Small intestine (tissue), 7 donors: ENCODE data around the gene SLC39A11. TPM values are rescaled to one million over a fixed set of nuclear protein-coding genes. Genes with fewer than 3 reads are reported as not detected.

Experiments used
- DNase-seq, 2 donors: peaks; one replicate each; pipeline versions ENCODE4 v3.0.0 to v3.0.0-alpha.2; 2013
- FAIRE-seq: peaks from 2 replicates; lab custom pipeline; 2012; peaks lifted over from hg19 to GRCh38; lab: Jason Lieb, UNC
- H3K27ac ChIP-seq, 3 donors: one replicate each; pipeline ENCODE4 v1.5.1; 2013; ENCODE audit warnings: low read length in 2 of 3, mild to moderate bottlenecking in 2 of 3, control low read depth in 1 of 3, inconsistent platforms in 1 of 3, low read depth in 1 of 3, moderate library complexity in 1 of 3
- H3K27me3 ChIP-seq, 3 donors: one replicate each; pipeline ENCODE4 v1.6.1; 2013; ENCODE audit warnings: low read length in 3 of 3, inconsistent platforms in 1 of 3; ENCODE audit not compliant: control insufficient read depth in 3 of 3, insufficient read depth in 3 of 3
- H3K36me3 ChIP-seq, 3 donors: one replicate each; pipeline ENCODE4 v1.6.1; 2013; ENCODE audit warnings: low read length in 3 of 3, inconsistent platforms in 1 of 3, low read depth in 1 of 3, mild to moderate bottlenecking in 1 of 3, moderate library complexity in 1 of 3; ENCODE audit not compliant: control insufficient read depth in 3 of 3, insufficient read depth in 2 of 3
- H3K4me1 ChIP-seq, 3 donors: one replicate each; pipeline ENCODE4 v1.6.1; 2013; ENCODE audit warnings: low read length in 2 of 3, inconsistent platforms in 1 of 3, low read depth in 1 of 3, mild to moderate bottlenecking in 1 of 3, moderate library complexity in 1 of 3; ENCODE audit not compliant: control insufficient read depth in 3 of 3, insufficient read depth in 2 of 3
- H3K4me3 ChIP-seq, 3 donors: one replicate each; pipeline ENCODE4 v1.5.1; 2013; ENCODE audit warnings: low read length in 3 of 3, control low read depth in 1 of 3, inconsistent platforms in 1 of 3, low read depth in 1 of 3, mild to moderate bottlenecking in 1 of 3, moderate library complexity in 1 of 3
- H3K9me3 ChIP-seq, 2 donors: one replicate each; pipeline ENCODE4 v1.6.1; 2013; ENCODE audit warnings: low read depth in 1 of 2, low read length in 1 of 2; ENCODE audit not compliant: control insufficient read depth in 2 of 2, insufficient read depth in 1 of 2
- WGBS, 3 donors: extraction: QIAGEN DNeasy Blood & Tissue Kit; methylation state at CpG; one replicate each; pipeline ENCODE4 v1.1.7; 2013; 5-methylcytosine and 5-hydroxymethylcytosine counted together
- polyA plus RNA-seq, 4 donors: library from polyadenylated mRNA; stranded (reverse) in 3 of 4; unstranded in 1 of 4; fragments of 200-250 nt in 3 of 4; fragments of 120-200 nt in 1 of 4; gene quantifications; one replicate each; pipeline versions ENCODE4 v1.2.1 to v1.2.3, GENCODE V29; 2013
- donor health status: healthy with polysubstance abuse.
- donor health status: control.
- donor health status: control.
- donor health status: Bipolar disorder and iron deficiency.
- donor health status: healthy.

SLC39A11 gene
- polyA plus RNA-seq, 4 donors, result 2.7 to 53.7 (median 11.3) TPM

DNA sequence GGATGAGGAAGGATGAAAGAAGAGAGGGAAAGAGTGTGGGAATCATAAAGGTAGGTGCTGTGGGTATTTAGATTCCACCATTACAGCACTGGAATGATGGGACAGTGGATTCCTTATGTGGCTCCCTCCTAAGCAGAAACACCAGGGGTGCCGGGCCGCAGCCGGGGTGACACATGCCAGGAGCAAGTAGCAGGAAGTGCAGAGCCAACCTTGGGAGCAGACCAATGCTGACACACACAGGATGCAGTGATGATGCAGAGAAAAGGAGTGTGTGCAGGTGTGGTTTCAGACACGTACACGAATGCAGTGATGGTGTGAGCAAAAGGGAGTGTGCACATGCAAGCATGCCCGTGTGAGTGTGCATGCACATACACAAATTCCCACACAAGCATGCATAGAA lies 338.0 kb downstream of the SLC39A11 start:
- 87 to 95% (median 92%) methylated on average over 6 of the region's 6 CpGs for WGBS, 3 donors
- Histone ChIP-seq H3K27me3 (no peaks in the 10 kb centered on the region), H3K9me3 (peaks cover 0 to 5% of the 10 kb centered on the region in 2 donors), H3K4me1 (peaks cover 0 to 4% (median under 1%) of the 10 kb centered on the region in 3 donors), H3K4me3 (no peak overlapping the region), H3K36me3 (no peaks in the 10 kb centered on the region), H3K27ac (no peak overlapping the region)
- FAIRE-seq, result no peak
- DNase-seq, result no peak

DNA sequence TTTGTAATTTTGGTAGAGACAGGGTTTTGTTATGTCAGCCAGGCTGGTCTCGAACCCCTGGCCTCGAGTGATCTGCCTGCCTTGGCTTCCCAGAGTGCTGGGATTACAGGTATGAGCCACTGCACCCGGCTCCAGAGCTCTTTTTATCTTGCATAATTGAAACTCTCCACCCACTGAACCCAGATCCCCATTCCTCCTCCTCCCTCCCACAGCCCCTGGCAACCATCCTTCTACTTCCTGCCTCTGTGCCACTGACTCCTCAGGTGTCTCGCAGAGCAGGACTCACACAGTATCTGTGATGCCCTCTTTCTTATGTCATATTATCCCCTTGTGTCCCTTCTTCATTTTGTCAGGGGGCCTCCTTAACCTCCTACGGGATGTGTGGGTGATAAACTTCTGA lies 340.7 kb downstream of the SLC39A11 start:
- FAIRE-seq (no peak), DNase-seq (no peak)
- H3K9me3 ChIP-seq, result peaks cover 0 to 5% of the 10 kb centered on the region in 2 donors
- H3K36me3 ChIP-seq, result peaks cover 0 to 2% (median 0%) of the 10 kb centered on the region in 3 donors
- no peak overlapping the region for H3K27ac ChIP-seq
- 59 to 70% (median 65%) methylated on average over 5 of the region's 5 CpGs for WGBS, 3 donors
- peaks cover 4 to 17% (median 4%) of the 10 kb centered on the region in 3 donors for H3K4me1 ChIP-seq
- no peaks in the 10 kb centered on the region for H3K27me3 ChIP-seq
- H3K4me3 ChIP-seq, result no peak overlapping the region

DNA sequence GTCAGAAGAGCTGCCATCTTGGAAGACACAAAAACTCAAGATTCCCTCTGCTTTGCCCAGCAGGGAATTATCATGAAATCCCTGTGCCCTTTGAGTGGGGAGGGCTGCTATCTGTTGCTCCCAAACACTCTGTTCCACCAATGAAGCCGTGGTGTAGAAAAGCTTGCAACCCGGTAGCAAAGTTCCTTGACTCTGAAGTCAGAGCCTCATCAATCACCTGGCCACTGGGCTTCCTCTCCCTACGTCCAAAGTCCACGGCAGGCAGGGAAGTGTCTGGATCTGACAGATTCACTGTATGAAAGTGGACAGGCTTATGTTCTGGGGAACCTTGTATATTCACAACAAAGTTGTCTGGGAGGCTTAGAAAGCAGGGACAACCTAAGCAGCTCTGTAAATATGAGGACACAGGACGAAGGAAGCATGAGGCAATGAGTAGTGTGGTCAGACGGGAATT lies 343.3 kb downstream of the SLC39A11 start:
- WGBS, 3 donors, result 26 to 61% (median 31%) methylated on average over 6 of the region's 6 CpGs
- DNase-seq, result peak; percentile 87 to 97
- Histone ChIP-seq H3K36me3 (peaks cover 0 to 2% (median 0%) of the 10 kb centered on the region in 3 donors), H3K27me3 (no peaks in the 10 kb centered on the region), H3K27ac (peak overlapping the region; percentile 35 to 72 (median 68)), H3K9me3 (no peaks in the 10 kb centered on the region), H3K4me1 (peaks cover 4 to 17% (median 4%) of the 10 kb centered on the region in 3 donors), H3K4me3 (no peak overlapping the region)
- FAIRE-seq, result no peak

DNA sequence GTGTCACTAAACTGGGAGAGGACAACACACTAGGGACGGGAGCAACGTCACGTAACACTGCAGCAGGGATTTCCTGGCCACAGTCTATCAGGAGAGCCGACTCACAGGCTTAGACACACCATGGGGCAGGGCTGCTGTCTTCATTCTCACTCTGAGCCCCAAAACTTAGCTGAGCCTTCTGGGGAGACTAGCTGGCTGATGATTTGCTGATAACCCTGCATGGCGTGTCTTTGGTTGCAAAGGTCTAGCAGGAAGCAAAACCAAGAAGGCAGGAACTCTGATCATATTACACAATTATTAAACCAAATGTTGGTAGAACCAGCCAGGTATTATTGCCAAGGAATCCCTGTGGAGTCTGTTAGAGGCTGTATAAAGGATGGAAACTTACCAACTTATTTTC lies 345.0 kb downstream of the SLC39A11 start:
- H3K27ac ChIP-seq, result peak overlapping the region in 2 of 3 donors; percentile 74 to 82
- H3K4me3 ChIP-seq, result no peak overlapping the region
- no peaks in the 10 kb centered on the region for H3K9me3 ChIP-seq
- 12 to 65% (median 33%) methylated on average over 5 of the region's 5 CpGs for WGBS, 3 donors
- peaks cover 0 to 2% (median 0%) of the 10 kb centered on the region in 3 donors for H3K36me3 ChIP-seq
- H3K27me3 ChIP-seq, result no peaks in the 10 kb centered on the region
- H3K4me1 ChIP-seq, result peaks cover 4 to 17% (median 4%) of the 10 kb centered on the region in 3 donors
- FAIRE-seq (no peak), DNase-seq (peak; percentile 44 to 91)

DNA sequence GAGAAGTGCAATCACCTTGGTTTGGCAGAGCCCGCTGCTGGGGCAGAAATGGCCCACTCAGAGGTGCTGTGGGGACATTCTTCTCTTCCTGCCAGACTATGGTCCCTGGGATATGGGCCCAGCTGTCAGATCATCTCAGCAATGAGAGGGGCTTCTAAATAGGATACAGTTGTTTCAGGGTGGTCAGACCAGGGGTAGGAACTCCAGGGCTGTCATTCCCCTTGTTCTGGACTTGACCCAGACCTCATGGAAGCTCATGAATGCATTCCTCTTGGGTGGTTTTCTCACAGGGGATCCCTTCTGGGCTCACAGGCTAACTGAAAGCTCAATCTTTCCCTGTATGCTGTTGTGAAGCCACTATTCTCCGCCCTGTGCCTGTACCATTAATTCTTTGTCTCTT lies 347.2 kb downstream of the SLC39A11 start:
- Histone ChIP-seq H3K9me3 (no peaks in the 10 kb centered on the region), H3K4me1 (peaks cover 4 to 17% (median 4%) of the 10 kb centered on the region in 3 donors), H3K27ac (no peak overlapping the region), H3K4me3 (no peak overlapping the region), H3K27me3 (no peaks in the 10 kb centered on the region), H3K36me3 (peaks cover 0 to 2% (median 0%) of the 10 kb centered on the region in 3 donors)
- DNase-seq, result no peak
- FAIRE-seq, result no peak
- WGBS, 3 donors, result 96 to 100% (median 98%) methylated on average over 2 of the region's 2 CpGs

GRCh38 chr17:72743037-72743467 lies 349.4 kb downstream of the SLC39A11 start:
- H3K27me3 ChIP-seq, result no peaks in the 10 kb centered on the region
- no peak for DNase-seq
- H3K9me3 ChIP-seq, result no peaks in the 10 kb centered on the region
- 75 to 95% (median 92%) methylated on average over 4 of the region's 4 CpGs for WGBS, 3 donors
- H3K4me1 ChIP-seq, result no peaks in the 10 kb centered on the region
- FAIRE-seq, result no peak
- peaks cover 0 to 2% (median 0%) of the 10 kb centered on the region in 3 donors for H3K36me3 ChIP-seq
- no peak overlapping the region for H3K27ac ChIP-seq
- no peak overlapping the region for H3K4me3 ChIP-seq

GRCh38 chr17:72737151-72737690 lies 355.3 kb downstream of the SLC39A11 start:
- Histone ChIP-seq H3K27me3 (no peaks in the 10 kb centered on the region), H3K27ac (no peak overlapping the region), H3K9me3 (no peaks in the 10 kb centered on the region), H3K4me1 (peaks cover 0 to 24% (median 2%) of the 10 kb centered on the region in 3 donors), H3K36me3 (peaks cover 0 to 11% (median 0%) of the 10 kb centered on the region in 3 donors), H3K4me3 (no peak overlapping the region)
- DNase-seq, result no peak
- FAIRE-seq, result no peak
- WGBS, 3 donors, result 91 to 97% (median 97%) methylated on average over 4 of the region's 4 CpGs

DNA sequence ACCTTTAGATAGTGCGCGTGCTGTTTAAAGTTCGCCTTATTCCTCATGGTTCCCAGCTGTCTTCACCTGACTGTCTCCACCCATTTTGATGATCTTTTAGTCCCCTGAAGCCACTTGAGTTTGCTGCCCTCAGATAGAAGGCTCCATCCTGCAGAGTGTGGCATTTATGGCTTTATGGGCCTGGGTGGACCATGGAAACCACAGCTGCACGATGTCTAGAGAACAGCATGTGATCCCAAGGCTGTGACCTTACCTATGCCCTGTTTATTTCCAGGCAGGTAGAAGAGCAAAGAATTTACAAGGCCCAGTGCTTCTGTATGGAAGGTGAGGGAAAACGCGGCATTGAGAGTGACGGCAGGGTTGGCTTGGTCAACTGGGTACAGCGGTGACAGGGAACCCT lies 356.9 kb downstream of the SLC39A11 start:
- peaks cover 0 to 11% (median 0%) of the 10 kb centered on the region in 3 donors for H3K36me3 ChIP-seq
- H3K27me3 ChIP-seq, result no peaks in the 10 kb centered on the region
- H3K4me3 ChIP-seq, result no peak overlapping the region
- WGBS, 3 donors, result 78 to 92% (median 84%) methylated on average over 8 of the region's 8 CpGs
- DNase-seq, result peak; percentile 79 to 89
- FAIRE-seq, result no peak
- H3K4me1 ChIP-seq, result peaks cover 0 to 24% (median 2%) of the 10 kb centered on the region in 3 donors
- H3K9me3 ChIP-seq, result no peaks in the 10 kb centered on the region
- H3K27ac ChIP-seq, result peak overlapping the region in 1 of 3 donors; percentile 79
